SK-N-SH treated with all-trans-retinoic acid at 6 μM for 48 hours (cell line): Measurements from ENCODE around the gene BCKDHB.

Source experiments
- BACH2 ChIP-seq: fragments of 250-450 bp; sonication (Bioruptor Pico); IDR thresholded peaks from 2 replicates; pipeline ENCODE4 v1.9.0; 2021; ENCODE audit warnings: mild to moderate bottlenecking, borderline replicate concordance
- GLIS3 ChIP-seq: fragments of 250-450 bp; sonication (Bioruptor Pico); IDR thresholded peaks from 2 replicates; pipeline ENCODE4 v1.5.0; 2020; ENCODE audit warnings: mild to moderate bottlenecking, moderate library complexity
- PATZ1 ChIP-seq: fragments of 250-450 bp; sonication (Bioruptor Pico); IDR thresholded peaks from 2 replicates; pipeline ENCODE4 v1.8.0; 2020; ENCODE audit warnings: mild to moderate bottlenecking, moderate library complexity, borderline replicate concordance
- TCF4 ChIP-seq: fragments of 250-450 bp; sonication (Bioruptor Pico); IDR thresholded peaks from 2 replicates; pipeline ENCODE4 v1.8.0; 2021; ENCODE audit warnings: mild to moderate bottlenecking, moderate library complexity, borderline replicate concordance
- TSHZ2 ChIP-seq: fragments of 250-450 bp; sonication (Bioruptor Pico); IDR thresholded peaks from 2 replicates; pipeline ENCODE4 v1.5.0; 2020; ENCODE audit warnings: mild to moderate bottlenecking, moderate library complexity
- ZFP30 ChIP-seq: fragments of 450-650 bp; formaldehyde crosslinking; IDR thresholded peaks from 2 replicates; pipeline ENCODE4 v1.5.0; 2022; ENCODE audit warnings: mild to moderate bottlenecking, moderate library complexity
- ZNF70 ChIP-seq: fragments of 450-650 bp; formaldehyde crosslinking; IDR thresholded peaks from 2 replicates; pipeline ENCODE4 v1.5.0; 2020; ENCODE audit warnings: mild to moderate bottlenecking, moderate library complexity
- ZNF8 ChIP-seq: fragments of 450-650 bp; formaldehyde crosslinking; IDR thresholded peaks from 2 replicates; pipeline ENCODE4 v1.5.0; 2020; ENCODE audit warnings: mild to moderate bottlenecking, moderate library complexity
- TF ChIP-seq, protein P1 (sequence below): fragments of 250-450 bp; sonication (Bioruptor Pico); IDR thresholded peaks from 2 replicates; pipeline ENCODE4 v1.8.0; 2021; ENCODE audit warnings: low read depth, mild to moderate bottlenecking, moderate library complexity, borderline replicate concordance
- TF ChIP-seq, protein P2 (sequence below): fragments of 250-450 bp; sonication (Bioruptor Pico); IDR thresholded peaks from 2 replicates; pipeline ENCODE4 v1.5.1; 2021; ENCODE audit warnings: mild to moderate bottlenecking, moderate library complexity

DNA sequence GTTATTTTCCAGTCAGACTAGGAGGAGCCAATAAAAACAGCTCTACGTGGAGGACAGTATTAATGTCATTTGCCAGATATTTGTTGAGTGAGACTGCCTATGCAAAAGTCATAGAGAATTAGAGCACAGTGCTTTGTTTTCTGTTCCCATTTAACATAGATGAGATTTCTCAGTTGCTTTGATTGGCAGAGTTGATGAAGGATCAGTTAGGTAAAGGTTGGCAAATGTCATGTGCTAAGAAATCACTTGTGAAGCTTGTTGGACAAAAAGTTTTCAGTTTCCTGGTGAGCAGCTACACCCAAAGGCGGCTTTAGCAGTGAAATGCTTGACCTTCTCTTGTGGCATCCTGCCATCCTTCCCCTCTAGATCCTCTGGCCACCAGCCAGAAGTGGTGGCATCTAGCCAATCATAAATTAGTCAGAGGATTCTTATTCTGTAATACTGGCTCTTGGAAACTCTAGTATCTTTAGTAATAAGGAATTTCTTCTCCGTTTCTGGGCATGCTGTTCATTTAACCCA is 37.0 kb downstream of the BCKDHB start:
- TF ChIP-seq ZFP30 (CRISPR knock-in tag) (no peak), PATZ1 (CRISPR knock-in tag) (no peak), GLIS3 (CRISPR knock-in tag) (no peak), BACH2 (no peak), ZNF70 (CRISPR knock-in tag) (no peak), ZNF8 (CRISPR knock-in tag) (no peak), TSHZ2 (CRISPR knock-in tag) (no peak), TCF4 (CRISPR knock-in tag) (no peak)
- TF ChIP-seq, protein P1, sequence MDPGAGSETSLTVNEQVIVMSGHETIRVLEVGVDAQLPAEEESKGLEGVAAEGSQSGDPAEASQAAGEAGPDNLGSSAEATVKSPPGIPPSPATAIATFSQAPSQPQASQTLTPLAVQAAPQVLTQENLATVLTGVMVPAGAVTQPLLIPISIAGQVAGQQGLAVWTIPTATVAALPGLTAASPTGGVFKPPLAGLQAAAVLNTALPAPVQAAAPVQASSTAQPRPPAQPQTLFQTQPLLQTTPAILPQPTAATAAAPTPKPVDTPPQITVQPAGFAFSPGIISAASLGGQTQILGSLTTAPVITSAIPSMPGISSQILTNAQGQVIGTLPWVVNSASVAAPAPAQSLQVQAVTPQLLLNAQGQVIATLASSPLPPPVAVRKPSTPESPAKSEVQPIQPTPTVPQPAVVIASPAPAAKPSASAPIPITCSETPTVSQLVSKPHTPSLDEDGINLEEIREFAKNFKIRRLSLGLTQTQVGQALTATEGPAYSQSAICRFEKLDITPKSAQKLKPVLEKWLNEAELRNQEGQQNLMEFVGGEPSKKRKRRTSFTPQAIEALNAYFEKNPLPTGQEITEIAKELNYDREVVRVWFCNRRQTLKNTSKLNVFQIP (CRISPR knock-in tag), result no peak
- TF ChIP-seq, protein P2, sequence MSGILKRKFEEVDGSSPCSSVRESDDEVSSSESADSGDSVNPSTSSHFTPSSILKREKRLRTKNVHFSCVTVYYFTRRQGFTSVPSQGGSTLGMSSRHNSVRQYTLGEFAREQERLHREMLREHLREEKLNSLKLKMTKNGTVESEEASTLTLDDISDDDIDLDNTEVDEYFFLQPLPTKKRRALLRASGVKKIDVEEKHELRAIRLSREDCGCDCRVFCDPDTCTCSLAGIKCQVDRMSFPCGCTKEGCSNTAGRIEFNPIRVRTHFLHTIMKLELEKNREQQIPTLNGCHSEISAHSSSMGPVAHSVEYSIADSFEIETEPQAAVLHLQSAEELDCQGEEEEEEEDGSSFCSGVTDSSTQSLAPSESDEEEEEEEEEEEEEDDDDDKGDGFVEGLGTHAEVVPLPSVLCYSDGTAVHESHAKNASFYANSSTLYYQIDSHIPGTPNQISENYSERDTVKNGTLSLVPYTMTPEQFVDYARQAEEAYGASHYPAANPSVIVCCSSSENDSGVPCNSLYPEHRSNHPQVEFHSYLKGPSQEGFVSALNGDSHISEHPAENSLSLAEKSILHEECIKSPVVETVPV (CRISPR knock-in tag), result no peak
